ENCODE results near the gene LAPTM5.

LAPTM5 gene

GRCh38 chr1:30787266-30787665, 29.7 kb upstream of the LAPTM5 start:
- no peak for DNase-seq (ENCODE audit: low read depth, low spot score)

- DNase-seq (ENCODE audit: low read depth, low spot score): no peak
These were observed 28.9 kb upstream of the LAPTM5 start for GRCh38 chr1:30786264-30786991.

GRCh38 chr1:30785714-30786113, 28.1 kb upstream of the LAPTM5 start:
- no peak for DNase-seq (ENCODE audit: low read depth, low spot score)

- DNase-seq (ENCODE audit: low read depth, low spot score): no peak
These were observed 27.6 kb upstream of the LAPTM5 start for GRCh38 chr1:30785181-30785580.

- no peak for DNase-seq (ENCODE audit: low read depth, low spot score)
These were observed 25.8 kb upstream of the LAPTM5 start for GRCh38 chr1:30783256-30783915.

GRCh38 chr1:30782361-30783255, 25.0 kb upstream of the LAPTM5 start:
- peak; percentile 78 for DNase-seq (ENCODE audit: low read depth, low spot score)

- no peak for DNase-seq (ENCODE audit: low read depth, low spot score)
These were observed 24.3 kb upstream of the LAPTM5 start for GRCh38 chr1:30781906-30782305.

GRCh38 chr1:30780409-30780808, 22.8 kb upstream of the LAPTM5 start:
- no peak for DNase-seq (ENCODE audit: low read depth, low spot score)

GRCh38 chr1:30779294-30780071, 21.9 kb upstream of the LAPTM5 start:
- DNase-seq (ENCODE audit: low read depth, low spot score): peak; percentile 83

GRCh38 chr1:30778979-30779293, 21.4 kb upstream of the LAPTM5 start:
- no peak for DNase-seq (ENCODE audit: low read depth, low spot score)

- DNase-seq (ENCODE audit: low read depth, low spot score): peak; percentile 89
These were observed 20.8 kb upstream of the LAPTM5 start for GRCh38 chr1:30778154-30778978.

- no peak for DNase-seq (ENCODE audit: low read depth, low spot score)
These were observed 20.3 kb upstream of the LAPTM5 start for GRCh38 chr1:30777904-30778153.

GRCh38 chr1:30777060-30777903, 19.7 kb upstream of the LAPTM5 start:
- DNase-seq (ENCODE audit: low read depth, low spot score): peak; percentile 31

GRCh38 chr1:30776097-30777059, 18.8 kb upstream of the LAPTM5 start:
- no peak for DNase-seq (ENCODE audit: low read depth, low spot score)

- DNase-seq (ENCODE audit: low read depth, low spot score): no peak
These were observed 17.9 kb upstream of the LAPTM5 start for GRCh38 chr1:30775433-30775975.

GRCh38 chr1:30774550-30775432, 17.2 kb upstream of the LAPTM5 start:
- DNase-seq (ENCODE audit: low read depth, low spot score): no peak

- DNase-seq (ENCODE audit: low read depth, low spot score): no peak
These were observed 16.3 kb upstream of the LAPTM5 start for GRCh38 chr1:30773722-30774358.

Measured in astrocyte of the hippocampus (primary cell).